Lower leg skin (tissue), 4 donors: ENCODE measurements around the gene AKAP12. TPM values are rescaled to one million over a fixed set of nuclear protein-coding genes. Genes with fewer than 3 reads are reported as not detected.
A peak's percentile ranks its signal among the peaks of the same experiment; 100 is the strongest.

Source experiments
- DNase-seq, 2 donors: peaks; one replicate each; pipeline ENCODE4 v3.0.0-alpha.2; 2019; ENCODE audit warnings: low spot score in 2 of 2
- H3K4me3 ChIP-seq: fragments of 200-600 bp; sonication (generic); 2 replicates; pipeline ENCODE4 v1.5.1; 2017; ENCODE audit warnings: mild to moderate bottlenecking, low read depth; ENCODE audit not compliant: poor library complexity, severe bottlenecking
- POLR2A ChIP-seq, 2 donors: fragments of 450-650 bp; IDR thresholded peaks; one replicate each; pipeline ENCODE4 v1.6.1; 2016 to 2017; ENCODE audit warnings: antibody characterized with exemption in 2 of 2, mild to moderate bottlenecking in 1 of 2, moderate library complexity in 1 of 2
- WGBS, 2 donors: methylation state at CpG; one replicate each; pipeline ENCODE4 v1.1.5; 2018; 5-methylcytosine and 5-hydroxymethylcytosine counted together
- intact Hi-C: fragments of 100-400 bp; cut with DNase I; formaldehyde crosslinking; loops from one replicate; pipeline ENCODE4 v1.15.0; 2023; ENCODE audit warnings: low total_unique reads
- total RNA-seq, 4 donors: library from RNA; depleted of rRNA; stranded (reverse); fragments of >200 nt; gene quantifications; one replicate each; pipeline ENCODE4 v1.1.0, GENCODE V29; 2016
- TF ChIP-seq, protein P1 (sequence below), 3 donors: fragments of 450-650 bp; IDR thresholded peaks; one replicate each; pipeline ENCODE4 v1.5.1; 2016; ENCODE audit warnings: antibody characterized with exemption in 3 of 3, mild to moderate bottlenecking in 3 of 3, moderate library complexity in 2 of 3

AKAP12 gene
- total RNA-seq, 4 donors from 2014 or later = 14.7 to 29.9 (median 16.0) TPM

- intact Hi-C loops = no loop called here
- no peak overlapping the region for H3K4me3 ChIP-seq
- no peak for TF ChIP-seq POLR2A (IDR thresholded peaks at IDR 0.05)
- 73 to 78% methylated on average over 11 of the region's 11 CpGs for WGBS, 2 donors
- DNase-seq = no peak
Observed at GRCh38 chr6:151229401-151230276, 10.1 kb upstream of the AKAP12 start.

DNA sequence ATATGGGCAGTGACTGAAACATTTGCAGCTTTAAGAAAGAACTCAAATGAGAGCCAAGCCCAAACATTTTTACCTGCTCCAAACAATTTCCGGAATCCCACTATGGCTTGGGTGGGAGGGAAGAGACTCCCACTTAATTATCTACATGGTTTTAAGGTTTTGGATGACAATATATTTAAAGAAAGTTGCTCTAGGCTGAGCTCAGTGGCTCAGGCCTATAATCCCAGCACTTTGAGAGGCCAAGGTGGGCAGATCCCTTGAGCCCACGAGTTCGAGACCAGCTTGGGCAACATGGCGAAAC lies 9.5 kb upstream of the AKAP12 start:
- no peak for DNase-seq

DNA sequence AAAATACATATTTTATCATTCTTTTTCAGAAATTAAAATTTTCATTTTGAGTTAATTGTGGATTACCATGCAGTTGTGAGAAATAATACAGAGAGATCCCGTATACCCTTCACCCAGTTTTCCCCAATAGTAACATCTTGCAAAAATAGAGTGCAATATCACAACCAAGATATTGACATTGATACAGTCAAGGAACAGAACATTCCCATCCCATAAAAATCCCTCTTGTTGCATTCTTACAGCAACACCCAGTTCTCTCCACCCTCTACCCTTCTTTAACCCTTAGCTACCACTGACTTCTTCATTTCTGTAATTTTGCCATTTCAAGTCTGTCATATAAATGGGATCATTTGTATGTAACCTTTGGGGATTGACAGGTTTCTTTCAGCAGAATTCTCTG lies 6.9 kb upstream of the AKAP12 start:
- DNase-seq = no peak
- intact Hi-C loops = no loop called here
- WGBS, 2 donors = 73 to 86% methylated on average over 1 of the region's 1 CpG
- TF ChIP-seq, protein P1, sequence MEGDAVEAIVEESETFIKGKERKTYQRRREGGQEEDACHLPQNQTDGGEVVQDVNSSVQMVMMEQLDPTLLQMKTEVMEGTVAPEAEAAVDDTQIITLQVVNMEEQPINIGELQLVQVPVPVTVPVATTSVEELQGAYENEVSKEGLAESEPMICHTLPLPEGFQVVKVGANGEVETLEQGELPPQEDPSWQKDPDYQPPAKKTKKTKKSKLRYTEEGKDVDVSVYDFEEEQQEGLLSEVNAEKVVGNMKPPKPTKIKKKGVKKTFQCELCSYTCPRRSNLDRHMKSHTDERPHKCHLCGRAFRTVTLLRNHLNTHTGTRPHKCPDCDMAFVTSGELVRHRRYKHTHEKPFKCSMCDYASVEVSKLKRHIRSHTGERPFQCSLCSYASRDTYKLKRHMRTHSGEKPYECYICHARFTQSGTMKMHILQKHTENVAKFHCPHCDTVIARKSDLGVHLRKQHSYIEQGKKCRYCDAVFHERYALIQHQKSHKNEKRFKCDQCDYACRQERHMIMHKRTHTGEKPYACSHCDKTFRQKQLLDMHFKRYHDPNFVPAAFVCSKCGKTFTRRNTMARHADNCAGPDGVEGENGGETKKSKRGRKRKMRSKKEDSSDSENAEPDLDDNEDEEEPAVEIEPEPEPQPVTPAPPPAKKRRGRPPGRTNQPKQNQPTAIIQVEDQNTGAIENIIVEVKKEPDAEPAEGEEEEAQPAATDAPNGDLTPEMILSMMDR (IDR thresholded peaks at IDR 0.05) = no peak
- TF ChIP-seq POLR2A (IDR thresholded peaks at IDR 0.05) = no peak
- H3K4me3 ChIP-seq = no peak overlapping the region

More for the DNA sequence above, 9.5 kb upstream of the AKAP12 start:
- intact Hi-C loops = no loop called here
- no peak overlapping the region for H3K4me3 ChIP-seq
- TF ChIP-seq, protein P1 (IDR thresholded peaks at IDR 0.05) = no peak
- no peak for TF ChIP-seq POLR2A (IDR thresholded peaks at IDR 0.05)
- 95% methylated on average over 4 of the region's 4 CpGs for WGBS, 2 donors

DNA sequence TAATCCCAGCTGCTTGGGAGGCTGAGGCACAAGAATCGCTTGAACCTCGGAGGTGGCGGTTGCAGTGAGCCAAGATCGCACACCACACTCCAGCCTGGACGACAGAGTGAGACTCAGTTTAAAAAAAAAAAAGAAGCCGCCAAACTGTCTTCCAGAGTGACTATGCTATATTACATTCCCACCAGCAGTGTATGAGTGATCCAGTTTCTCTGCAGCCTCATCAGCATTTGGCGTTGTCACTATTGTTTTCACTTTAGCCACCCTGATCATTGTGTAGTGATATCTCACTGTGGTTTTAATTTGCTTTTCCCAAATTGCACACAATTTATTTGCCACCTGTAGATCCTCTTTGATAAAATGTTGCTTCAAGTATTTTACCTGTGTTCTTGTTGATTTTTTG lies 6.0 kb upstream of the AKAP12 start:
- TF ChIP-seq, protein P1 (IDR thresholded peaks at IDR 0.05) = no peak
- TF ChIP-seq POLR2A (IDR thresholded peaks at IDR 0.05) = no peak
- WGBS, 2 donors = 87 to 92% methylated on average over 7 of the region's 7 CpGs
- no peak for DNase-seq
- H3K4me3 ChIP-seq = no peak overlapping the region
- intact Hi-C loops = no loop called here

DNA sequence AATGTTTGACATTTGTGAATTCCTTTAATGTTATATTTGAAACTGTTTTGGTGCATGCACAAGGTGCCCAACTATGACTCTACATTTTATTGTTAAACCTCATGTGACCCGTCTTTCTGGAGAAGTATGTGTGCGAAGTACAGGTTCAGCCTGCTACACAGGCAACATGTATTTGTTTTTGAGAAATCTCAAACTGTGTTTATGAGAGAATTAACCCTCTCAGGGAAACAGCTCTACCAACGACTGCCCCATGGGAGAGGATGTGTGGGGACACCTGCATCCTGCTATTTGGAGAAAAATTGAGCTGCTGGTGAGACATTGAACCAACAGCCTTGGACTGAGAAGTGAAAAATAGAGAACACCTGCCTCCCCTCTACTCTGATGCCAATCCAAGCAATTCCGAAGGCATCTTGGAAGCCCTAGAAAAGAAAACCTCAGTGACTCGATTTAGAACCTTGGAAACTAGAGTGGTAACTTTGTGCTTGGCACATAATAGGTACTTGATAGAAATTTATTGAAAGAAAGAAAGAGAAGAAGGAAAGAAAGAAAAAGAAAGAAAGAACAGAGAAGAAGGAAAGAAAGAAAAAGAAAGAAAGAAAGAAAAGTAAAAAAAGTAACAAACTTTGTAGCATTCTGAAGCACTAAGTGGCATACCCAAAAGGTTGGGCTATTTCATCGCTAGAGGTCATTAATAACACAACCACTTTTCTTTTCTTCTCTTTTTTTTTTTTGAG lies 2.9 kb upstream of the AKAP12 start:
- TF ChIP-seq, protein P1 (IDR thresholded peaks at IDR 0.05) = no peak
- TF ChIP-seq POLR2A (IDR thresholded peaks at IDR 0.05) = no peak
- intact Hi-C loops = no loop called here
- no peak overlapping the region for H3K4me3 ChIP-seq
- no peak for DNase-seq
- WGBS, 2 donors = 69 to 82% methylated on average over 6 of the region's 6 CpGs

DNA sequence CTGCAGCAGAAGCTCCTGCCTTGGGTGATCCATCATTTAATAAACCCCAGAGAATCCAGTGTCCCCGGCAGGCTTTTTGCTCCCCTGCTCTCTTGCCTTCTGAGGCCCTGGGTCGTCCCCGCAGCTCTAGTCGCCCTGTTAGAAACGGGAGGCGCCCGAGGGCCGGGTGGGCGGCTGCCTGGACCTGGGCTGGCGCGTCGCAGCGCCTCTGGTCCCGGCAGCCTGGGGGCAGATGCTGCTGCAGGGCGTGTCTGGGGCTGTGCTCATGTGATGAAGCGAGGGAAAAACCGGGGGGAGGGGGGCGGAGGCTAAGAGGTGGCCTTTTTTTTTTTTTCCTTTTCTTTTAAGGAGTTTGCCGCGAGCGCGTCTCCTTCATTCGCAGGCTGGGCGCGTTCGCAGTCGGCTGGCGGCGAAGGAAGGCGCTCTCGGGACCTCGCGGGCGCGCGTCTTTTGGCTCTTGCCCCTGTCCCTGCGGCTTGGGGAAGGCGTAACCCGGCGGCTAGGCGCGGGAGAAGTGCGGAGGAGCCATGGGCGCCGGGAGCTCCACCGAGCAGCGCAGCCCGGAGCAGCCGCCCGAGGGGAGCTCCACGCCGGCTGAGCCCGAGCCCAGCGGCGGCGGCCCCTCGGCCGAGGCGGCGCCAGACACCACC lies 394 bp downstream of the AKAP12 start:
- peak overlapping the region; percentile 50 for H3K4me3 ChIP-seq
- TF ChIP-seq POLR2A (IDR thresholded peaks at IDR 0.05) = no peak
- TF ChIP-seq, protein P1 (IDR thresholded peaks at IDR 0.05) = no peak
- 1% methylated on average over 38 to 39 of the region's 60 CpGs for WGBS, 2 donors
- intact Hi-C loops = no loop called here
- DNase-seq = peak; percentile 72 to 92
